NCI-H2171 treated with DMSO at 0.1 percent for 48 hours (cell line): Measurements from ENCODE around the gene CCNY.

Experiments used
- DNase-seq: peaks from one replicate; lab custom pipeline; 2025; lab: John Stamatoyannopoulos, UW

The CCNY gene

DNA sequence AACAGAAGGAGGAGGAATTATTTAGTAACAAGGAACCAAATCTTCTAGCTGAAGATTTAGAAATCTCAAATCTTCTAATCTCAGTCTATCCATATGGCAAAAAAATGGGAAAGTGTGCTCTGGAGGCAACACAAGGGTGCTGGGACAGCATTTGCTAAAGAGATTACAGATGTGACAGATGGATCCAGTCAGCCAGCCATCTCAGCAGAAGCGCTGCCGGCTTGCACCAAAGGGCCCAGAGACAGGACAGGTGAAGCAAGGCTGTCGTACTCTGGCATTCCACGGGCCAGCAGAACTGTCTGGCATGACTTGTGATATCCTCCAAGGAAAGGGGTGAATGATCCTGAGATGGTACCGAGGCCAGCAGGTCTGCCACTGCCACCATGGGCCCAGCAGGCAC, 223.1 kb downstream of the CCNY start:
- no peak for DNase-seq

DNA sequence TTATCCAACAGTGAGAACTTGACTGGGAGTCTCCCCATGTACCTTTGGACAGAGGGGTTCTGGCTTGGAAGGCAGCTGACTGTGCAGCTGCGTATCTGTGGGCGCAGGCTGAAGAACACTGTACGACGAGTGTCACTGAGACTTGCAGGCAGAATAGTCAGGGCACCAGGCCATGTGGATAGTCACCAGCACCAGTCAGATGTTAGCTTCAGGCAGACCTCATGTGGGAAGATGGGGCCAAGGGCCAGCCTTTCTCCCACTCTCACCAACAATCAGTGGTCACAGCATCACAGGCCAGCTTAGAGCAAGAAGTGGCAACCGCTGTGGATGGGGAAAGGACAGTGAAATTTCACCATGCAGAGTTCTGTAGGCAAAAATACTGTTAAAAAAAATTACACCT, 225.4 kb downstream of the CCNY start:
- no peak for DNase-seq

DNA sequence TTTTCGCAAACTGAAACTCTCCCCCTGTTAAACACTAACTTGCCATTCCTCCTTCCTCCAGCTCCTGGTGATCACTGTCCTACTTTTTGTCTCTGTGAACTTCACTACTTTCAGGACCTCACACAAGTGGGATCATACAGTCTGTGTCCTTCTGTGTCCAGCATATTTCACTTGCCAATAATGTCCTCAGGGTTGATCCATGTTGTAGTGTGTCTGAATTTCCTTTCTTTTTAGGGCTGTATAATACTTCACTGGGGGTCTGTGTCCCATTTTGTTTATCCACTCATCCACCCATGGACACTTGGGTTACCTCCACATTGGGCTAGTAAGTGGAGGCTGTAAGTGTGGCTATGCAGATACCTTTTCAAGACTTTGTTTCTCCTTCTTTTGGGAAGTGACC, 226.1 kb downstream of the CCNY start:
- DNase-seq = no peak

DNA sequence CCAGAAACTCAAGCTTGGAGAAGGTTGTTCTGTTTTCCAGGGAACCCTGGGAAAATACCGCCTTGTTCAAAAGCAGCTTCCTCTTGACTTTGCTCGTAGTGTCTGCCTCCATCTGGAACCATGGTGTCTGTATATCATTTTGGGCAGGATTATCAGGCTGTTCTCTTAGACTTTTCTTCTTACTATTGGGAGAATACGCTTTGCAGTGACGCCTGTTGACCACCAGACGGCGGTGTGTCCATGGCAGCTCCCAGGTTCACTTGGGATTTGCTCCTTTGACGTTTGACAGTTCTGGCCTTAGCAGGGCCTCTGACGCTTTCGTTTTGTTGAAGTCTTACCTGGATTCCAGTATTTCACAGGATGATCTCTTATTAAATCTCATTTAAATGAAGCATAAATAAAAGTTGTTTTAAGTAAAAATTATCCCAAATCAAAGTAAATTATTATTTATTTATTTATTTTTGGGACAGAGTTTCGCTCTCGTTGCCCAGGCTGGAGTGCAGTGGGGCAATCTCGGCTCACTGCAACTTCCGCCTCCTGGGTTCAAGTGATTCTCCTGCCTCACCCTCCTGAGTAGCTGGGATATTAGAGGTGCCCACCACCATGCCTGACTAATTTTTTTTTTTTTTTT, 227.1 kb downstream of the CCNY start:
- peak; percentile 71 for DNase-seq

DNA sequence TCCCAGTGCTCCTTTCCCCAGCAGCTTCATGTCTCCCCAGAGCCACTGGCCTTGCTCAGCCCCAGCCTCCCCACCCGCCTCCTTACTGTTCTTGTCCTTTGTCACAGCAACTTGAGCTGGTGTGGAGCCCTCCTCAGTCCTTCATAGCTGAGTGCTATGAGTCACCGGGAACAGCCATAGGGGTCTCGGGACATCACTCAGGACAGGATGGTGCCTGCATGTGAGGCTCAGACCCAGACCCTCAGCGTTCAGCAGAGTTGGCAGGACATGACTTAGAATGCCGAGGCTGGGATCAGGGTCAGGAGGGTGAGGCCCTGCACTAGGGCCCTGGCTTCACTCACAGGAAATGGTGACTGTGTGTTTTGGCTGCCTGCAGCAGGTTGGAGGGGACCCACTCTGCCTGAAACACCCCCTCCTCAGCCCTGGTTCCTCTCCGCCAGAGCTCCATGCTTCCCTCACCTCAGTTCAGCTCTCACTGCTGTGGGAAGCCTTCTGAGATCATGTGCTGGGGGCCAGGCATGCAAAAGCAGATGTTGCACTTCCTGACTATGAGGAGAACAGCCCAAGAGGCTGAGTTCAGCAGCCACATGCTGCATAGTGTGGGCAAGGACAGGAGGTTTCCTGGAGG, 228.1 kb downstream of the CCNY start:
- DNase-seq = no peak

DNA sequence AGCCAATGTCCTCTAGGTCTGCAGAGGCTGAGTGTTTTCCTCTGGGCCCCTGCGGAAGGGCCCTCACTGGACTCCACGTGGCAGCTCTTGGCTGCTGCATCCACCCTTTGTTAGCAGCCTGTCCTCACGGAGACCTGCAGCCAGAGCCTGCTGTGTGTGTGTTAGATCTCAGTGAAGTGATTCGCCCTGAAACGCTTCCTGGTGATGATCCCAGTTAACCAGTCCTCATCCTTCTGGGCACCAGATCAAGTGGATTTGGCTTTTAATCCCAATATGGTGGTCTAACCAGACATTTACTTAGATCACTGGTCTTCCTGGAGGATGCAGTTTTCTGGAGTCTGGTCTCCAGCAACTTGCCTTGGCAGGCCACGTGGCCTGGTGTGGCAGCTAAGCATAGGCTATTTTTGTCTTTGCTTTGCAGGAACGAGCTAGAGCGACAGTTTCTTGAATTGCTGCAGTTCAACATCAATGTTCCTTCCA, 229.3 kb downstream of the CCNY start:
- DNase-seq = no peak

DNA sequence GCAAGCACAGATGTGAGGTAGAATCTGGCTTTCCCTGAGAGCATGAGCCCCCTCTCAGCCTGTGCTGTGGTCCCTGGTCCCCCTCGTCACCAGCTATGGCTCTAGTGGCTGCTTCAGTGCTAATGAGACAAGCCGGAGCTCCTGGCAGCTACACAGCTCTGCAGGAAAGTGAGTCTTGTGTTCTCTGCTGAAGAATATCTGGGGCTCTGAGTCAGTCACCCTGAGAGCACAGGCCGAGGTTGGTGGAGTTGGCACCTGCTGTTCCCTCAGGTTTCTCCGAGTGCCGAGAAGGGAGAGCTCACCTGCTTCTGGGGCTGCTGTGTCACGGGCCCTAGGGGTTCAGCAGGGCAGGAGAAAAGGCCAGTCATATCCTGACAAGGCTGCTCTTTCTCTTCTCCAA, 231.6 kb downstream of the CCNY start:
- no peak for DNase-seq

DNA sequence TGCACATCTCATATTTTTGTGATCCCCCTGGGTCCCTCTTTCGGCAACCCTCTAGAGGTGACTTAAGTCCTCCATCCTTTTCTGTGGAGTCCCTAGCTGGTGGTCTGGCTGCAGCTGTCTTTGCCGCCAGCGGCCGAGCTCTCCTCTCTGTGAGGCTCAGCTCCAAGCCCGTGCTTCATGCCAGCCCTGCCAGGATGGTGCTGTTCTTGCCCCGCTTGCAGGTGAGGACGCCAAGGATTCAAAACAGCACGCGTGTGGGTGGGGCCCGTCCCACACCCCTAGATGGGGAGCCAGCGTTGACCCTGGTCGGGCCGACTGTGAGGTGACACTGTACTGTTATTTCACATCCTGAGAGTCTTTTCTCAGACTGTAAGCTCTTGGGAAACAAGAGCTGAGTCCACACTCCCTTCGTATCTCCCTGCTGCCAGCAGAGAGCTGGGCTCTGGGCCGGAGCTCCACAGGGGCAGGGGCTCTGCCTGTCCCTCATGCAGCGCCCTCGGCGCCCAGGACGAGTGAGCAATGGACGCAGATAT, 232.2 kb downstream of the CCNY start:
- no peak for DNase-seq

DNA sequence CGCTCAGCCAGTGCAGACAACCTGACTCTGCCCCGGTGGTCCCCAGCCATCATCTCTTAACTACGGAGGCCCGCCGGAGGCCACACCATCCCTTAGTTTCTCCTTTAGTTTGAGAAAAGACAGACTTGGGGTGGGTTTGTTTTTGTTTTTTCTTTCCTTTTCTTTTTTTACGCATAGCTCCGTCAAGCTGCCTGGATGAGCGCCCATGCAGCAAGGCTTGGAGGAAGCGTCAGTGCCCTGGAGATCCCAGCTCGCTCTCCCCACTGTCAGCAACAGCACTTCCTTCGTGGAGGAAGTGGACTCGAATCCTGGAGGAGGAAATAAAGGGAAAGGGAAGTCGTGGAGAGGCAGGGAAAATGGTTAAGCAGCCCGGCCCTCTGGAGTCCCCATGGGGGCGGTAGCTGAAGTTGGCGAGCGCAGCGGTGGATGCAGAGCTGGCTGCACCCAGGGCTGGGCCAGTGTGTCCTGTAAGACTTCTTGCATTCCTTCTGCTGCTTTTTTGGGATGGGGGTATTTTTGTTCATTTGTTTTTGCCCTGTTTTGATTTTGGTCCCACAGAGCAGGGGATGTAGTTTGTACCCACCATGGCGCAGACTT, 232.9 kb downstream of the CCNY start:
- DNase-seq = no peak

DNA sequence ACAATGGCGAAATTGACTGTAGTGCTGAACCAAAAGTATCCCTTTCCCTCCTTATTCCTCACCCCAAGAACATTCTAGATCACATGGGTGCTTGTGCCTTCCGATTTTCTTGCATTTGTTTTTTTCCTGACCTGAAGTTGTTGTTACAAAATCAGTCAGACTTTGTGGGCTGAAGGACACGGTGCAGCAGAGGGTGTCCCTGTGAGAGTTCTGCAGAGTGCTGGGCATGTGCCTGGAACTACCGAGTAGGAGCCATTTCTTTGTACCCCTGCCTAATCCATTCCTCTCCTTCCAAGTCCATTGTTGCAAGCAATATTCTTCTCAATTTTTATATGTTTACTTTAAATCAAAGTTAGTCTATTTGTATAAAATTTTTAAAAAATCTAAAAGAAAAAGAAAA, 233.5 kb downstream of the CCNY start:
- DNase-seq = no peak

DNA sequence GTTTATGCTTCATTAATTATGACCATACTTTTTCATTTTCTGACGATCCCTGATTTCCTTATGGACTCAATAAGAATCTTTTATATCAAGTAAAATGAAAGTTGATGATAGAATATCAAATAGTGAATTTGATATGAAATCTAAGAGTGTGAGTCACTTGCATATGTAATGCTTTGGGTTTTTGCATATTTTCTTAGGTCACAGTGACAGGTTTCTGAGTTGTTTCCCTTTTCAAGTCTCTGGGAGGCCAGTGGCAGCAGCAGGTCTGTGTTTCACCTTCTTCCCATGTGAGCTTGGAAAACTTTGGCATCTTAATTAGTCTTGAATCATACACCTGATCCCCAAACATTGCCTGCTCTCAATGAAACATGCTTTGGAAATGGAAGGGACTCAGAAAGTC, 234.1 kb downstream of the CCNY start:
- DNase-seq = no peak

DNA sequence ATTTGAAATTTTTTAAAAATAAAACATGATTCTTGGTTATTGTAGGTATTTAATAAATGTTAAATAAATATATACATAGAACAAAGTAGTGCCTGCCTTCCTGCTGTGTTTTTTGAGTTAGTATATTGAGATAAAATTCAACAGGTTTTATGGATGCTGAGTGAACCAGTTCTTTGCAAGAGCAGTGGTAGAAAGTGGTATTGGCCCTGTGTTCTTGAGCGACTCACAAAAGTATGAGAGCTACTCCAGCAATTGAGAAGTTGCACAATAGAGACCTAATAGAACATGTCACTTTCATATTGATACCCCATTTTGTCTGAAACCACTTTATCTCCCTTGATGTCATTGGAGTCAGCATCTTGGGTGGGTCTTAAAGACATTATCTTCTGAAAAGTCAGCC, 236.3 kb downstream of the CCNY start:
- DNase-seq = no peak

DNA sequence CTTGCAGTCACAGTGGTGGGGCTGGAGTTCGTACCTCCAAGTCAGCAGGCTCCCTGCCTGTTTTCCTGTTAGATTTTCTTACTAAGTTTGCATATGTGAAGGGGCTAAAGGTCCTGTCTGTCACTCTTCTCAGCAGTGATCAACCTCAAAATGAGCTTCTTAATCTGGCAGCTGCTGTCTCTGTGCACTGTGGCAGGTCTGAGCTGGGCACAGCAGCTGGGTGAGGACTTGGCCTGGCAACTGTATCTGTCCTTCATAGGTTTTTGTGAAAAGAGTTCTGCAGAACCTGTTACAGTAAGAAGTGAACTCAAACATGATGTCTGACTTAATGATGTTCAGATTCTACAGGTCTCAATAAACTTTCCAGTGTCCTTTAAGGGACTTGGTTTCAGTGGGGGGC, 237.5 kb downstream of the CCNY start:
- DNase-seq = no peak

DNA sequence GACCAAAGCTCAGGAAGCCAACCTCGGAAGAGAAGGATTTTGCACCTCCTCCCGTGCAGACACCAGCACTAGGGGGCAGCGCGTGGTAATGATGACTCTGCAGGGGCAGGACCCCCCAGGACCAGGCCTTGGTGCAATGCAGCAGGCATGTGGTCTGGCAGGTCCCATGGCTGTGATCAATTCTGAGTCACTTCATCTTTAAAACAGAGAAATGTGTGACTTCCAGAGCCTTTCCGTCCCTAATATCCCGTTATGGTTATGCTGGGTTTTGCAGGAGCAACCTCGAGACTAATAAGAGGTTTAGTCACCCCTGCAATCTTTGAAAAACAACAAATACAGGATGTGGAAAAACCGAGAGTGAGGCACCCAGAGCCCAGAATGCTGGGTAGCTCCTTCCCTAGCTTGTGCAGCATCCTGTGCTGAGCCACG, 238.6 kb downstream of the CCNY start:
- no peak for DNase-seq

DNA sequence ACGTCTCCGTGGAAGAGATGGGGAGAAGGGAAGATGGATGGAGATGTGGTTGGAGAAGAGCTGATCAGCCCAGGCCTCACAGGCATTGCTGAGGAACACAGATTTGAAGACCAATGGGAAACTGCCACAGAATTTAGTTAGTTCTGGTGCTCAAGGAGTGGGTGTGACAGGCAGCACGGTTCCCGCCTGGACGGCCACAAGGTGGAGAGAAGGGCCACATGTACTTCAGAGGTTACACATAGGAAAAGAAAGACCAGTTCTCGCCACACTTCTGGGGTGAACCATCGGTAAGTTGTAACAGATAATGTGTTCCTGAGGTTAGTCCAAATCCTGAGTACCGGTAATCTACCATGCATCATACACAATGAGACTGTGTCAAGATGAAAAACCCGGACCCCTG, 239.3 kb downstream of the CCNY start:
- no peak for DNase-seq

DNA sequence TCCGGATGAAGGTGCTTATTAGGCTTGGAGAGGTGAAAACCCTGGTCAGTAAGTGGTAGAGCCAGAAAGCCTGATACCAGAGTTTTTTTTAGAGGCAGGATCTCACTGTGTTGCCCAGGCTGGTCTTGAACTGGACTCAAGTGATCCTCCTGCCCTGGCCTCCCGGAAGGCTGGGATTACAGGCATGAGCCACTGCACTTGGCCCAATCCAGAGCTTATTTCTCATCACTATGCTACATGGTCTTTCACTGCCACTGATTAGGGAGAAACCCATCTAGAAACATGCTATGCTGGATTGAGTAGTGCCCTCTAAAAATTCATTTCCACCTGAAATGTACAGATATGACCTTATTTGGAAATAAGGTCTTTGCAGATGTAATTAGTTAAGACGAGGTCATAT, 240.4 kb downstream of the CCNY start:
- DNase-seq = no peak

DNA sequence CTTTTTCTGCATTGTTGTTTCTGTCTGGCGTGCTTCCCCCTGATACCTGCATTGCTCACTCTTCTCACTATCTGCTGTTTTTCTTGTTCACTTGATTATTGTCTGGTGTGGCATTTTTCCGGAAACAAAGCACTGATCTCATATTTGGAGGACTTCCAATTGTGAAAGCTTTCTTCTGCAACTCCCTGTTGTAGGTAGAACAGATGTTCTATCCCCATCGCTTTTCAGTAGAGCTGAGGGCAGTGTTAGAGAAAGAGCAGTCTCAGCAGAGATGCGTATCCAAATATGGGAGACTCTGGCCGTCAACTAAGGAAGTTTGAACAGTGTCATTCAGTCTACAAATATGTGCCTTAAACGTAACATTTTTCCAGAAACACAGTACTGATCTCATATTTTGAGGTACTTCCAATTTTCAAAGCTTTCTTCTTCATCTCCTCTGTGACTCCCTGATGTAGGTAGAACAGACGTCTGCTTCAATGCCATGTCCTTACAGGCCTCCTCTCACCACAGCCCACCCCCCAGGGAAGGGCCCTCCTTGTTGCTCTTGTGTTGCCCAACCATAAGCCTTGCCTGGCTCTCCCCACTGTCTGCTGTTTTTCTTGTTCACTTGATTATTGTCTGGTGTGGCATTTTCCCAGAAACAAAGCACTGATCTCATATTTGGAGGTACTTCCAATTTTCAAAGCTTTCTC, 241.8 kb downstream of the CCNY start:
- DNase-seq = peak; percentile 60

DNA sequence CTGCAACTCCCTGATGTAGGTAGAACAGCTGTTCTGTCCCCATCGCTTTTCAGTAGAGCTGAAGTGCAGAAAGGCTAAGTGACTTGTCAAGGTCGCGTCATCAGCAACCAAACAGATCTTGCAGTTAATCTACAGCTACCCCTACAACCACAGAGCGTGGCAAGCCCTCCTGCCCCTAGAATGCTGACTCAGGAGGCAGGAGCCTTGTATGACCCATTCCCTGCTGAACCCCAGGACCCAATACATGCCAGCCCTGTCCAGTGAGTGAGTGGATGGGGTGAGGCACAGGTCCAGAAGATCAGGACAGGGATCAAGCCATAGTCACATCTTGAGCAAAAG, 242.3 kb downstream of the CCNY start:
- peak; percentile 36 for DNase-seq

DNA sequence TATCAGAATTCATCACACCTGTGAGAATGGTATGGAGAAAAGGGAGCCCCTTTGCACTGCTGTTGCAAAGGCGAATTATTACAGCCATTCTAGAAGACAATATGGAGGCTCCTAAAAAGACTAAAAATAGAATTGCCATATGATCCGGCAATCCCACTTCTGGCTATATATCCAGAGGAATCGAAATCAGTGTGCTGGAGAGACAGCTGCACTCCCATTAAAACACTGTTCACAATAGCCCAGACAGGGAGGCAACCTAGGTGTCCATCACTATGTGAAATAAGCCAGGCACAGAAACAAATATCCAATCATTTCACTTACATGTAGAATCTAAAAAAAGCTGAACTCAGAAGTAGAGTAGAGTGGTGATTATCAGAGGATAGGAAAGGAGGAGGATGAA, 242.8 kb downstream of the CCNY start:
- peak; percentile 30 for DNase-seq

DNA sequence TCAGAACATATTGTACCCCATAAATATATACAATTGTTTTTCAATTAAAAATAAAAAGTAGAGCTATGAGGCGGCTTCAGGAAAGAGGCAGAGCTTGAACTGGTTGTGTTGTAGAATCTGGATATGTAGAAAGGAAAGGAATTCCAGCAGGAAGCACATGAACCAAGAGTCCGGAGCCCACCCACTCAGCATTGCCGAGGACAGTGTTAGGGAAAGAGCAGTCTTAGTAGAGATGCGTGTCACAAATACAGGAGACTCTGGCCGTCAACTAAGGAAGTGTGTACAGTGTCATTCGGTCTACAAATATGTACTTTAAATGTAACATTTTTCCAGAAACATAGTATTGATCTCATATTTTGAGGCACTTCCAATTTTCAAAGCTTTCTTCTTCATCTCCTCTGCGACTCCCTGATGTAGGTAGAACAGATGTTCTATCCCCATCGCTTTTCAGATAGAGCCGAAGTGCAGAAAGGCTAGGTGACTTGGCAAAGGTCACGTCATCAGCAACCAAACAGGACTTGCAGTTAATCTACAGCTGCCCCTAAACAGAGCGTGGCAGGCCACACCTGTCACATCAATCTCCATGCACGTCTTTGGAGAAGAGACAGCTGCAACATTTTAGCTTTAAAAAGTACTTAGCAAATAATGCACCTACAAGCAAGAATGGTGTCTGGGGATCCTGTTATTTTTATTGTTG, 243.6 kb downstream of the CCNY start:
- DNase-seq = peak; percentile 78

DNA sequence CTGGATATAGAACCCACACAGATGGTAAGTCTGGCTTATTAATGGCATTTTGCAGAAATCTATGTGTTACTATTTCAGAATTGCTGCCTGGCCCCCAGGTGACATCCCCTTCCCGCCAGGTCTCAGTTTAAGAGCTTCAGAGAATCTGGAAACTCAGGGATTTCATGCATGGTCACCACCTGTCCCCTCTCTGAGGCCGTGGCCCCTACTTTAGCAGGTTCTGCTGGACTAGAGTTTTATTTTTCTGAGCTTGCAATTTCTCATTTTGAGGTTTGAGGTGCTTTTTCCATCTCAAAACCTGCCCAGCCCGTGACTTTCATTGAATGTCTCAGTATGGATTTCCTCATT, 244.1 kb downstream of the CCNY start:
- DNase-seq = no peak

DNA sequence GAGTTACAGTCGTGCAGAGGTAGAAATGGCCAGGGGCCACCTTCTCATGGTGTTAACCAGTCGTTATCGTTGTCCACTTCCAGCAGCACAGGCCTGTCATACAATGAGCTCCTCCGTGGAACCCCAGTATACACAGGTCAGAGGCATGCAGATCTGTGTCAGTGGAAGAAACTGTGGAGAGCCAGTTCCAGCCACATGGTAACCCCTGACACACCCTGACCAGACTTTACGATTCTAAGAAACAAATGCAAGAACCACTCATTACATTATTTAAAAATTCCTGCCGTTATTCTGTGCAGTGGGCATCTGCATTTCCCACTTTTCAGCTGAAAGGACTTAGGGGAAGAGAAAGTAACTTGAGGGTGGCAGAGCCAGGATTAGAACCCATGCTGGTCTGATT, 245.3 kb downstream of the CCNY start:
- no peak for DNase-seq
